C1 segment of cervical spinal cord (tissue), 14 donors: Measurements from ENCODE around the gene LRFN2.
A peak's percentile ranks its signal among the peaks of the same experiment; 100 is the strongest.

ENCODE experiments used
- DNase-seq, 14 donors: peaks; one replicate each; lab custom pipeline; 2025; lab: John Stamatoyannopoulos, UW

LRFN2 gene

DNA sequence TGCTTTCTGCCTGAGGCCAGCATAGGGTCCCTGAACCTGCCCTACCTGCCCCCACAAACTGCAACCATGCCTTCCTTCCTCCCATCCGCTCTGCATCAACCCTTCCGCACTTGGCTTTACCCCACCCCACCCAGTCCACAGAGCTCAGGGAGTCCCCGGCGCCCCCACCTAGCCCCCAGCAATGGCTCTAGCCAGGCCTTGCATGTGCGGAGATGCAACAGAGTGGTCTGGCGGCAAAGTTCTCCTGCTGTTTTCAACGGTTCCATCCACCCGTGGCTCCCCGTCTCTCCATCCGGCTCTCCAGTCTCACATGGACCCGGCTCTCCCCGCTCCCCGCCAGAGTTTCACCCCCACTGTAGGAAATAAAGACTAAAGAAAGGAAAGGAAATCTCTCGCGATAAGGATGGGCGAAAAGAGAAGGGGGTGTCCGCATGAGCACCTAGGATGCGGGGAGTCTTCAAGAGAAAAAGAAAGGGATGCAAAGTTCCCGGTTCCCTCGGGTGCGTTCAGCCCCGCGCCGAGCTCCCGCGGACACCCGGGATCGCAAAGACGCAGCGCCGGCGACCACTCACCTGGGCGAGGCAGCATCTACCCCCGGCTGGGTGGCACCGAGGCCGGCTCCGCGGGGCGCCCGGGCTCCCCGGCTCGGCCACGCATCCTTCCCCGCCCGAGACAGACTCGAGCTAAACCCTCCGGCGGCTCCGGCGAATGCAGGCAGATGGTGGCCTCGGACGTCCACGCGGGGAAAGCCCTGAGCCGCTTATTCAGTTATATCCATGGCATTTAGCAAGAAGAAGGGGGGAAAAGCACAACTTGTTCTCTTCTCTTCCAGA is 579 bp downstream of the LRFN2 start:
- DNase-seq, result peak in 4 of 14 donors; percentile 4 to 59 (median 24)

DNA sequence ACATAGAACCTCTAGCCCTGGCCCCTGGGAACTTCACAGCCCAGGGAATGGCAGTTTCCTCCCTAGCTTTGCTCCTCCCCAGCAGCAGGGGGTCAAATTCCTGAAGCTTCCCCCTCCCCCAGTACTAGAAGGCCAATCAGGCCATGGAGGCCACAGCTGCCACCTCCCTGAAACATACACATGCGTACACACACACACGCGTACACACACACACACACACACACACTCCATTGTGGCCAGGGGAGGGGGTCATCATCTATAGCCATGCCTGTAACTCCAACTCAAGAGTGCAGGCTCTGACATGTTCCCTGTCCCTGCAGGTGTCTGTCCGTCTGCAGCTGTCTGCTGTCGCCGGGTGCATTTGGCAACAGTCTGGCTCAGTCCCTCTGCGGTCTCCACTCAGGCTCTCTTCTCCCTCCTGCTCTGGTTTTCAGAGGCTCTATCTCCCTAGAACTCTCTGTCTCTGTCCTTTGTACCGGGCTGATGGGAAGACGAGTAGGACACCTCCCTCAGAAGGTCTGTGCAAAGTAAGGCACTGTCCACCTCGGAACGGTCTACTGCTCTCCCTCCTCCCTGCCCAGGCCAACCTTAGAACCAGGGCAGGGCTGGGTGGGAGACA is 1.4 kb downstream of the LRFN2 start:
- peak in 2 of 14 donors; percentile 1 to 52 for DNase-seq

DNA sequence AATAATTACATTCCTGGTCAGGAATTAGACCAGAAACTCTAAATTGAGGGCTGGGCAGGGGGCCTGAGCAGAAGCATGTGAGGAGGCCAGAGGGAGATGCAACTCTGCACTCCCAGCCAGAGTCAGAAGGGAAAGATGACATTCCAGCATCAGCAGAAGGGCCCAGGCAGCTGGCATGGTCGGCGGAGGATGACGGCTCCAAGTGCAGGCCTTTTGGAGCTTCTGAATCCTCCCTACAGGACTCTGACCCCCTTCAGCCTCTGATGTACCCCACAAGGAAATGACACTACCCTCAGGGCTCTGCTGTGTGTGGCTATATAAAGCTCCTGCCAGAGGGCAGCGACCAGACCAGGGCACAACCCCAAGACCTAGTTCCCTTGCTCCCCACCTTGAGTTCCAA is 1.9 kb downstream of the LRFN2 start:
- no peak for DNase-seq

DNA sequence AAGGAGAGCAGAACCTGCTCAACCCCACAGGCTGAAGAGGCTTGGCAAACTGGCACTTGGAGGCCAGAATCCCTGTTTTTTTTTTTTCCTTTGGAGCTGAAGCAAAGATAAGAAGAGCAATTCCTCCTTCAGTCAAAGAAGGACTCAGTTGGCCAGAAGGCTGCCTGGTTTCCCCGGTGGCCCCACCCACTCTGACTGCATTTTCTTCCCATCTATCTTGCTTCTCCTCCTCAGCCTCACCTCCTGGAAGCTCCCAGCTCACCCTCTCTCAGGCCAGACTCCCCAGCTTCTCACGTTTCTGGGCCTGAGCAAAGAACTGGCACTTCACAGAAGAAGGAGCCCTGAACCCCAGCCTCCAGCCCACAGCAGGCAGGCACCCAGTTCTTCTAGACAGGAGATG is 2.4 kb downstream of the LRFN2 start:
- DNase-seq, result no peak

DNA sequence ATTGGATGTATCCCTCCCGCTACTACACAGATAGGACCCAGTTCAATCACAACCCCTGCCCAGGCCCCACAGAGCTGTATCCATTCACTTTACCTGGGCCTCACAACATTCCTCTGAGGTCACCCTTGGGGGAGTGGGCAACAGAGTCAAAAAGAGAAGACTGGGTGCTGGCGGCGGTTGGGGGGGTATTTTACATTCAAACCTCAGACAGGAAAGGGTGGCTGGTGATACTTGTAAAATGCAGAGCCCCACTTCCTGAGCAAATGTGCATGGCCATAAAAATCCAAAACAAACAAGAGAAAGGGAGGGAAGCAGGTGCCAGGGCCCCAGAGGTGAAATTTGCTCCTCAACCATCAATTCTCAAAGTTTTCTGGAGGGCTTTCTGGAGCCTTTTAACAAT is 3.5 kb downstream of the LRFN2 start:
- no peak for DNase-seq

DNA sequence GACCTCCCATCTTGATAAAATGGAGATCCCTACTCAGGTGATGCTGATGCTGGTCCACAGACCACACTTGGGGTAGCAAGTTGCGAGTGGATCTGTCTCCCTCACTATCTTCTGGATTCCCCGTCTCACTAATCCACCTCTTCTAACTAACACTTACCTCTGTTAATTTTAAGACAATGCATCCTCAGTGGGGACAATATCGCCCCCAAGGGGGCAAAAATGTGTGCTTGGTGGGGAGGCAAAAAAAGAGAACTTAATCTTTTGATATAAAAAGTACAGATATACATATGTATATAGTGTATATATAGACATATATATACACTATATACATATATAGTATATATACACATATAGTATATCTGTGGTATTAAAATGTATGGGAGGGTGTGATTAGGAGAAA is 4.3 kb downstream of the LRFN2 start:
- peak in 1 of 14 donors; percentile 9 for DNase-seq

DNA sequence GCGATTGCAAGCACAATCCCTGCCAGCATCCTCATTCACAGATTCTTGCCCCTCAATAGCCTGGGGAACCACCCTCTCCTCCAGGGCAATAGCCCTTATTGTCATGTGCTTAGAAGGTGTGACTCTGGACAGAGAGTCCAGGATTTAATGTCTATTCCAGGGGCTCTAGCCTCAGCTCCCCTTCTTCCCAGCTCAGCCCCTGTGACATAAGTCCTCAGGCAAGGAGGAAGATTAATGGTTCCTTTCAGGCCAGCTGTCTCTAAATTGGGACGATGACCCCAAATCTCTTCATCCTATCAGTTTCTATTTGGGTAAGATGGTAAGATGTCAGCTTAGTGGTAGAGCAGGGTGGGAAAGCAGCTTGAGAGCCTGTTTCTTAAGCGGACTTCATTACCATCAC is 8.1 kb downstream of the LRFN2 start:
- no peak for DNase-seq

DNA sequence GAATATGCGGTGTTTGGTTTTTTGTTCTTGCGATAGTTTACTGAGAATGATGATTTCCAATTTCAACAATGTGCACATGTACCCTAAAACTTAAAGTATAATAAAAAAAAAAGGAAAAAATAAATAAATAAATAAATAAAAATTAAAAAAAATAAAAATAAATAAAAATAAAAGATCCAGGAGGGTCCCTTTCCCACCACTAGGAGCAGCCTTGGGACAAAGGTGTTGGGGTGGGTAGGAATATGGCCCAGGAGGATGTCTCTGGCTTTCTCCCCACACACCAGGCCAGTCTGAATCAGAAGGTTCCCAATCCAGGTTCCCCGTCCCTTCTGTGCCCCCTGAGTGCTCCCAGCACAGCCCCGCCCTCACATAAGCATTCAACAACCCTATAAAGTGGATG is 9.5 kb downstream of the LRFN2 start:
- no peak for DNase-seq

DNA sequence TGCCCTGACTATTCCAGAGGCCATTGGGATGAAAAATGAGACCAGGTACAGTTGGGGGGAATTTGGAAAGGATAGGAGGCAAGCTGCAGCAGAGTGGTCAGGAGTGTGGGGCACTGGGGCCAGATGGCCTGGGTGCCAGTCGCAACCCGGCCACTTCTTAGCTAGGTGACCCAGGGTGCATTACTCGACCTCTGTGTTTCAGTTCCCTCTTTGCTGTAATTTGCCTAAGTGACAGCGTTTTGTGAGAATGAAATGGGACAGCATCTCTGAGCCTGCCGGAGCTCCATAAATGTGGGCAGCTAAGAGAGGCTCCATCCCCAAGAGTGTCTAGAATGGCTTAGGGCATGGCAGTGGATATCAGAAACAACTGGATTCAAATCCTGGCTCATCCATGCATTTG is 13.9 kb downstream of the LRFN2 start:
- DNase-seq, result no peak

DNA sequence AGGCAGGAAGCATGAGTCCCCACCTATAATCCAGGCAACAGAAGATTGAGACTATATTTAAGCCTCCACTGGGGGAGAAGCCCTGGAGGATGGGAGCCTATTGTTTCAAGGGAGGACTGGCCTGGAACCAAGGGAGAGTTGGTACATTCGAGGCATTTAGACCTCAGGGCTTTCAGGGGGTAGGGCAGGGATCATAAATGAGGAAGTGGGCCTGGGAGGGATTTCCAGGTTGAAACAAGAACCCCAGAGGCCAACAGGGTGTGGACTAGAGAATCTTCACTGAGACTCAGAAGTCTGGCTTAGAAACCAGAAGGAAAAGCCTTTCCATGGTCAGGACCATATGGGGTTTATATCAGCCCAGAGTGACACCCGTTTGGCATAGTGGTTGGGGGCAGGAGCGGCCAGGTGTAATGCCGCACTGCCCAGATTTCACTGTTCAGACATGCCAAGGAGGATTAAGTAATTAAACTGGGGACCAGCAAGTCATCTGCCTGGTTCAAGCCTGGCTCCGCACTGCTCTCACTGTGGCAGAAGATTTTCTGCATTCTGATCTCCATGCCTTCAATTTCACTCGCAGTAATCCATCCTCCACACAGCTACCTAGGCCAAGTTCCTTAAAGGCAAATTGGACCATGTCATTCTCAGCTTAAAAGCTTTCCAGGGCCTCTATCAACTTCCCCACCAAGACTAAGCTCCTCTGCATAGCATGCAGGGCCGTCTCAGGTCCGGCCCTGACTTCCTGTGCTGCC is 17.8 kb downstream of the LRFN2 start:
- no peak for DNase-seq

DNA sequence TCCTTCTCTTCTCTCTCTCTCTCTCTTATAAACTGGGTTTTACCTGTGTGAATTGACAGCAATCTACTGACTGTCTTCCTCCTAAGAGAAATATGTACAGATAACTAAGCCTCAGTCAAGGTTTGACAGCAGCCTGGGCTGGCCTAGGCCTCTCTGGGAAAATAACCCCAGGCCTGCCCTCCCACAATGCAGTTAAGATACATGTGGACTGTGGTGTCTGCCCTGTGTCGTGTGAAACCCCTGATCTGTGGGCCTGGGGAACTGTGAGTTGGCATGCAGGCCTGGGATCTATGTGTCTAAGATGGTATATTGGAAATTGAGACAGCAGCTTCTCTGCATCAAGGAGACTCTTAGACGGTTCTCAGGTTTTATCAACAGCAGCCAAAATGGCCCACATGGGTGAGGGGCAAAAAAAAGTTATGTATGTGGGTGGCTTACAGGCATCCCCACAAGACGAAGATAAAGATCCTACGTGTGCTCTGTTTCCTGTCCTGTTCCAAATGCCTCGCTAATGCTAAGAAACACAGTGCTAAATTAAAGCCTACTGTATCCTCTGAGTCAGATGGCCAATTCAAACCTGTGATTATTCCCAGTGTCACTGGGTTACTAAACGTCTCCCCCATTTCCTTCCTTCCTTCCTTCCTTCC is 19.0 kb downstream of the LRFN2 start:
- no peak for DNase-seq

DNA sequence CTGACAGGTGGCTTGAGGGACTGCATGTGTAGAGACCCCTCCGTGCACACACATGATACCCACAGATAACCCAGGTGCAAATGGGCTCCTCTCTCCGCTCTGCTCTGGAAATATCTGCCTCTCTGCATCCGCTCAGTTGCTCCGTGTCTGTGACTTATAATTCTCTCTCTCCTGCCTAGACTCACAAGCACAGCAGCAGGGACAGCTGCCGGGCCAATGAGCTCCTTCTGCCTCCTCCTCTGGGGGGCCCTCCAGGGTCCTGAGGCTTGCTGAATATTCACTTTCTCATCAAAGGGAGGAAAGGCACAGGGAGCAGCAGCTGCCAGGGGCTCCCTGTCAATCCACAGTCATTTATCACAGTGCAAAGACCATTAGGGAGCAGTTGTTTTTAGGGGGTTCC is 24.1 kb downstream of the LRFN2 start:
- no peak for DNase-seq

DNA sequence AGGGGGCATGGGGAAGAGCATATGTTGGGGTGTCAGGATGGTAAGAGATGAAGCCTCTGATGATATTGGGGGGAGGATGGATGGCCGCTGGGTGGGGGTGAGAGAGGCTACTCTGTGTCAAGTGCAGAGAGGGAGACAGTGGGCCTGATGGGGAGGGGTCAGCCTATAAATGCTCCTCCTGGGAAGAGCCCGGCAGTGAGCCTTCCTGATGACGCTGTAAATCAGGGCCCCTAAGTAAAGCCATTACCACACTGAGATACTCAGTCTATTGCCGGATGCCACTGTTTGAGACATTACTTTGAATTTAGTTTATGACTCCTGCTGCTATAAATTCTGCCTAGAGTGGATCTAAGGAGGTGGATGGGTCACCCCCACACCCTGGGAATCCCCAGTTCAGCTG is 28.1 kb downstream of the LRFN2 start:
- no peak for DNase-seq

DNA sequence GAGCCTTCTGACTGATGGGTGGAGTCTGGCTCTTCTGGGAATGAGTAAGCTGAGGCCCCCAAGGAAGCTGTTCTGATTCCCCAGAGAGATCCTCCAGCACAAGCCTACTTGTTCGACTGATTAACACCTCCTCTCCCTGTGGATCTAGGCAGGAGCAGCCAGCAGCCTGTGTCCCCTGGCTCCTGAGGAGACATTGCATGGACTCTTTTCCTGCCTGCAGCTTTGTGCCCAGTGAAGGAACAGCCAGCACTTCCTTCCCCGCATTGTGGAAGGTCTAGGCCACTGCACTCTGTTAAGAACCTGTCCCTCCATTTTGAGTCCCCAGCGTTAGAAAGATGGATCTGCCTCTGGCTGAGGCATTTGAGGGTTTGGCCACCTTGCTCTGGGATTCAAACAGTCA is 29.1 kb downstream of the LRFN2 start:
- no peak for DNase-seq

DNA sequence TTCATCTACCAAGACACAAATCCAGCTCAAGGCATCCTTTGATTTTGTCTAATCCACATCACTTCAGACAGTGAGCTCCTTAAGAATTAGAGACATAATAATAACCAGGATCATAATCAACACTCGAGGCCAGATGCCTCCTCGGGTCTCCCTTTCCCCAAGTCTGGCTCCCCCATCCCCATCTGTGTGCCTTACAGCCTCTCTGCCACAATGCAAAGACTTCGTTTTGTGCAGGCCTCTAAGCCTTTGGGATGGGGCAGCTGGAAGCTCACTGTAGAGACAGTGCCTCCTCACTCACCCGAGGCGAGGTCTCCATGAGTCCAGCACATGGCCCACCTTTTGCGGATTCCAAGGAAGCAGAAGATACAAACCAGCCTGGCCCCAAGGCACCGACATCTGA is 30.3 kb downstream of the LRFN2 start:
- DNase-seq, result no peak

DNA sequence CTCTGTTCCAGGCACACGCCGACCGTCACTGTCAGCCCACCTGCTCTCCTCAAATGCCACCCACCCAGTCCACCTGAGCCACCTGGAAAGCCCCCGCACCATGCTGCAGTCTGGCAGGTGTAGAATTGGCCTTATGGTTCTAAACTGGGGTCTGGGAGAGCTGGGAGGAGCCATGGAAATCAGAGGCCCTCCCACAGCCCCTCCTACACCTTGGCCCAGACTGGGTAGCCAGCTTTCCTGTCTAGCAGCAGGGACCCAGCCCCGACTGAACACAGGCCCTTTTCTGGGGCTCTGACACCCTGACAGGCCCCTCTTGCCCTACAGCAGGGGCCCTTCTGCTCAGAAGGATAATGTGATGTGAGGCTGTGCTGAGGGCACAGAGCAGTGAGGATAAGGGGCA is 31.1 kb downstream of the LRFN2 start:
- DNase-seq, result no peak

DNA sequence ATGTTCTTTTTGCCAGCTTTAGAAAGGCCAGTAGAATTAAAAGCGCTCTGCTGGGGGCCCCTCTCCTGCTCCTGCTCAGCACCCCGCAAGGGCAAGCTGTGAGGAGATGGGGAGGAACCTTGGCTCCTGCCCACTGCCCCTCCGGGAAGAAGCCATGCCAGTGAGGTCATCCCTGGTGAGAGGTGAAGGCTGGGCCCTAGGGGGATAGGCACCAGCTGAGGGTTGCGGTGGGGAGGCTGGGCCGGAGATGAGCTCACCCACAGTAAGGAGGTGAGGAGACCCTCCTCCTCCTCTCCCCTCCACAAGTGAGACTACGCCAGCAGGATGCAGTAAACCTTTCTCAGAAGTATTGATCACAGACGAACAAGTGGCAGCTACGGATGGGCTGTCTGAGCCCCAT is 32.1 kb downstream of the LRFN2 start:
- DNase-seq, result peak in 1 of 14 donors; percentile 21

DNA sequence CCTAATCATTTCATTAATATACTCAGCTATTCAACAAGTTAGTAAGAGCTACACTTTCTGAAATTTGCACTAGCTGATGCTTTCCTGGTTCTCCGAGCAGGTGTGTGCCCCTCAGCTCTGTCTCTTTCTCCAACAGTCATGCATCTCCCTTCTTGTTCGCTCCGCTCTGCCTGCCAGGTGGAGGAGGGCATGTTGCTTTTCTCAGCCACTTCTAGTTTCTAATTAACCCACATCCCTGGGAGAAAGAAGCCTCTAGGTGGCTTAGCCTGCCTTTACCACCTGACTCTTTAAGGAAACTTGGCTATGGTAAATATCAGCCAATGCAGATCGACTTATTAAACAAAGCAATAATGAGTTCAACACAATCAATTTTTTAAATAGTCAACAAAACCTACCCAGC is 34.2 kb downstream of the LRFN2 start:
- DNase-seq, result no peak

DNA sequence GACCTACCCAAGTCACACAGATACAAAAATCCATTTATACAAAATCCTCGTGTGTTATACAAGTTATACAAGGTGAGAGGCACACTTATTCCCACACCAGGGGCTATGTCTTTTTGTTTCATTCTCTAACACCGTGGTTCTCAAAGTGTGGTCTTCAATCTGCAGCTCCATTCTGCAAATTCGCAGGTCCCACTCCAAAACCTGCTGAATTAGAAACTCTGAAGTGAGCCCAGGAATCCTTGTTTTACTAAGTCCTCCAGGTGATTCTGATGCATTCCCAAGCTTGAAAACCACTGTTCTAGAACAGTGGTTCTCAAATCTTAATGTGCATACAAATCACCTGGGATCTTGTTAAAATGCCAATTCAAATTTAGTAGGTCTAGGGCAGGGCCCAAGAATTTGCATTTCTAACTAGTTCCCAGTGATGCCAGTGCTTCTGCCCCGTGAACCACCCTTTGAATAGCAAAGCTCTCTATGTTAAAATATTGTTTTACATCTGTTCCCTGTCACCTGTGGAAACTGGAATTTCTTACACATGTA is 35.1 kb downstream of the LRFN2 start:
- no peak for DNase-seq

DNA sequence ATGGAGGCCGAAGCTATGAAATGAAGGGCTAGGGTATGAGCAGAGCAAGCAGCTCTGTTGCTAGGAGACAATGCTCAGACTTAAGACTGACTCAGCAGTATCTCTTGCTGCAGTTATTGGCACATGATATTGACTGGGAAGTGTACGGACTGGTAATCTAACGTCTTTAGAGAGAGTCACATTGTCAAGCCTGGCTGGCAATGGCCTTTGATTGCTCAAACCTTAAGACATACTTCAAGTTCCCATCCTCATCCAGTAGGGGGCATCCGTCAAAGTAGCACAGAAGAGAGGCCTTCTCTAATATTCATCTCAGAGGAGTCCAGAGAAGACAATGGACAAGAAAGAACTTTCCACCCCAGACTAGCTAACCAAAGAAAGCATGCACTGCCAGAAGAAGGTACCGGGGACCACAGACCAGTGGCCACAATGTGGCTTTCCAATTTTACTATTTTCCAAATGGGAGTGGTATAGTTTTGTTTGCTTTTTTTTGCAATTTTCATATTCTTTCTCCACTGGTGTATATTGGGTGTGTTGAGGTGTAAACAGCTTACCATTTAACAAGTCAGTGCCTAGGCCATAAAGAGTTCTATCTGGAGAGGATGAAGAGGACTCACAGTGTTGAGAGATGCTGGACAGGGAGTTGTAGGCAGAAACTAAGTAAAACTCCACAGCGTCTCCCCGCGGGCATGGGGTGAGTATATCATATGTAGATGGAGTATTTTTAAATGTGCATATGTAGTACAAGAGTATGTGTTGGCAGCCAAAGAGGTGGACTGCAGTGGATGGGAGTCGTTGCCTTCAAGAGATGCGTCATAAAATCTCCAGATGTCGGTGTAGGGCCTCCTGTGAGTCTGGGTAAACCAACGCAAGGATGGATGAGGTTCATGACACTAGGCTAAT is 36.7 kb downstream of the LRFN2 start:
- DNase-seq, result no peak

DNA sequence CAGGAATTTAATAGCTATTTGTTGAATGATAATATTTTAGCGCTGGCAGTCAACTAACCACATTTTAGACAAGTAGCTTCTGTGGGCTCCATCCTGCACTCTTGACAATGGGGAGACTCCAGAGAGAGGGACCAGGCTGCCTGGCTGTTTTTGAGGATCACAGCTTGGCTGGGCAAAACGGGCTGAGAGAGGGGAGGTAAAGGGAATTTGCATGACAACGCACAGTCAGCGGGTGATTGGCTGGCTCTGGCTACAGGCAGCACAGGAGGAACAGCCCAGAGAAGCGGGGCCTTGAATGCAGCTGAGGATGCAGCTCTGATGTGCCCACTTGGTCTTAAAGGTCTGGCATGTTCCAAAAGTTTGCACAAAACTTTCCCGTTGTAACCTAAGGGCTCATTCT is 41.2 kb downstream of the LRFN2 start:
- DNase-seq, result no peak
